GM19099 (cell line): Measurements from ENCODE around the gene SPATA2.

Experiments
- POLR2A ChIP-seq: IDR thresholded peaks from 3 replicates; pipeline ENCODE4 v1.6.1; 2011; ENCODE audit warnings: low read depth; ENCODE audit not compliant: insufficient read length; ENCODE audit errors: extremely low read depth

Gene SPATA2

GRCh38 chr20:49883246-49883802 lies 32.0 kb downstream of the SPATA2 start:
- TF ChIP-seq POLR2A: no peak

- no peak for TF ChIP-seq POLR2A
Observed at GRCh38 chr20:49882171-49882970, 33.0 kb downstream of the SPATA2 start.

- TF ChIP-seq POLR2A: no peak
Observed at GRCh38 chr20:49880724-49881445, 34.4 kb downstream of the SPATA2 start.

GRCh38 chr20:49880177-49880576 lies 35.2 kb downstream of the SPATA2 start:
- TF ChIP-seq POLR2A: no peak

DNA sequence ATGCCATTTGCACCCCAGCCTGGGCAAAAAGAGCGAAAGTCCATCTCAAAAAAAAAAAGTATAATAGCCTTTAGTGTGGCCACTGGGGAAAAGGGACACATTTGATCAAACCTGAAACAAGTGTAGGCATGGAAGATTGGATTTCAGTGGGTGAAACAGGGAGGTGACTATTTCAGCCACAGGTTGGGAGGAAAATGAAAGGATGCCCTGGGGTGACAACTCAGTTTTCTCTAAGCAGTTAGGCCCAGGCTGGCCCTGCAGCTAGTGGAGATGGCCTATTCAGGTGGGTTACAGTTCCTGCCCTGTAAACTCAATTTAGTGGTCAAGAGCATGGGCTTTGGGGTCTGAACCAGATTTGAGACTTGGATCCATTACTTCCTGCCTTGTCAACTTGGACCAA lies 36.4 kb downstream of the SPATA2 start:
- no peak for TF ChIP-seq POLR2A

DNA sequence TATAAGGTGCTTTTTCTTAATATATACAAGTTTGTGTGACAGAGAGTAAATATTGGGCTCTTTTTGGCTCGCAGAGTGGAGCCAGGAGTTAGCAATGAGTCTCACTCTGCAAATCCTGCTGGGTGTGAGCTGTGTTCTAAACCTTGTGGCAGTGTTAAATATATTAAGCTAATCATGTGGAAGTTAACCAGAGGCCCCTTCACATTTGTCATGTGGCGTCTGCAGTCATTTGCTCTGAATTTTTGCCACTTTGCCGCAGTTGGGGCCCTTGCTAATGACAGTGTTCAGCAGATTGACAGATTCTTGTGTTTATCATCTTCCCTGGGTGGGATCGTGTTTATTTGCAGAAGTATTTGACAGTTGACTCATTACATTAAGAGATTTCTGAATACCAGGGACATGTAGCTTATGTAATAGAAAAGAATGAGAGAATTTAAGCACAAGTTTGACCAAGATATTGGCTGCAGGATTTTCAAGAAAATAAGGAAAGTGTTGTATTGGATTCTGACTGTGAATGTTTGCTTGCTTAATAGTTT lies 37.9 kb downstream of the SPATA2 start:
- TF ChIP-seq POLR2A: no peak

DNA sequence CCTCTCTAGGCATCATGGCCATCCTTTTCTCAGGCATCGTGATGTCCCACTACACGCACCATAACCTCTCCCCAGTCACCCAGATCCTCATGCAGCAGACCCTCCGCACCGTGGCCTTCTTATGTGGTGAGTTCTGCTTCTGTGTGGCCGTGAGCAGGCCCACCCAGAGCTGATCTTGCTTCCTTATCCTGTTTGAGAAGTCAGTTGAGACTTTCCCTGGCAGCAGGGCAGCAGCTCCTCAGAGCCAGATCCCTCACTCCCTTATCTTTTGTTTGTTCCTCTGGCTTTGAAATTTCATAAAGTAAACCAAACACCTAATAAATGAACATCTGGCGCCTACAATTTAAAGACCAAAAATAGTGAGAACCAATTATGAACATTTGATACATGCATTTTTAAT lies 40.6 kb downstream of the SPATA2 start:
- TF ChIP-seq POLR2A: no peak

GRCh38 chr20:49872056-49872455 lies 43.3 kb downstream of the SPATA2 start:
- no peak for TF ChIP-seq POLR2A

- no peak for TF ChIP-seq POLR2A
Observed at GRCh38 chr20:49871391-49871948, 43.9 kb downstream of the SPATA2 start.

GRCh38 chr20:49870261-49870660 lies 45.1 kb downstream of the SPATA2 start:
- no peak for TF ChIP-seq POLR2A

GRCh38 chr20:49868964-49869363 lies 46.4 kb downstream of the SPATA2 start:
- no peak for TF ChIP-seq POLR2A

DNA sequence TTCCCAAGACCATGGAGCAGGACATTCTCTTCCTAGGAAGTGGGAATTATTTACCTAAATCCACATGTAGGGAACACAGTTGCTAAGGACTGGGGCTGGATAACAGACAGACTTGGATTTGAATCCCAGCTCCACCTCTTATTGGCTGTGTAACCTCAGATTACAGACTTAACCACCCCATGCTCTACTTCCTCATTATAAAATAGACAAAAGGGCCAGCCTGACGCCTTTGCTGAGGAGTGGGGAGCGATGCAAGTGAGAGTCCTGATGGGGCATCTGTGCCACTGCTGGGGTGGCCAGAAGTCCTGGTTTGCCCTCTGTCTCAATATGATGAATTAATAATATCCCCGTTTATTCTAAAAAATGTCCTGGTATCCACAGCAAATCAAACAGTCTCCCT lies 46.8 kb downstream of the SPATA2 start:
- no peak for TF ChIP-seq POLR2A

DNA sequence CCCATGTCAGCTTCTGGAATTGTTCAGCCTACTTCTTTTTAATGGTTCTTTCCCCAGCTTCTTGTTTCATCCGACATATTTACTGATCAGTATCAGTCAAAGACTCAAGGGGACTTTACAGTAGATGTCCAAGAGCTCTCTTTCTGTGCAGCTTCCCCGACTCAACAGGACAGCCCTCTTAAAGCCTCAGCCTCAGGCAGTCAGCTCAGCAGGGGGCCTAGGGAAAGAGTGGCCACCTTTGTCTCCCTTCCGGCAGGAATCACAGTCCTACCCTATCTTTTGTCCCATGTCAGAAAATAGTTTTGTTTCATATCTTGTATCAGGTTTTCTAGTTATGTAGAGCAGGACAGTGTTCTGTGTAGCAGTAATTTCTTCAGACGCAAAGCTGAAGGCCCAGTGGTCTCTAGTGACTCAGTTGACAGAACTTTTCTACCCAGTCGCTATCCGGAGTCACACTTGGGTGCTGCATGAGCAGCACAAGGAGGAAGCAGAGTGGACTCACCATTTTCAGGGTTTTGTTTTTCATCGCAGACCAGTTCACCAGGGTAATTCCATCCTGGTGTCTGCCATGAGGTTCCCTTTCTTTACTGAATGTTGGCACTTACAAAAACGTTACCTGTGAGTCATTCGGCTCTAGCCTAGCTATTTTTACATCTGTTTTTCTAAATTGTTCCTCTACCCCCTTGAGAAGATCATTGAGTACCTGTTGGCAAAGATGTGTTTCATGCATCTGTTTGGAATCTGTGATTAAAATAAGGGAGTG lies 47.7 kb downstream of the SPATA2 start:
- no peak for TF ChIP-seq POLR2A

DNA sequence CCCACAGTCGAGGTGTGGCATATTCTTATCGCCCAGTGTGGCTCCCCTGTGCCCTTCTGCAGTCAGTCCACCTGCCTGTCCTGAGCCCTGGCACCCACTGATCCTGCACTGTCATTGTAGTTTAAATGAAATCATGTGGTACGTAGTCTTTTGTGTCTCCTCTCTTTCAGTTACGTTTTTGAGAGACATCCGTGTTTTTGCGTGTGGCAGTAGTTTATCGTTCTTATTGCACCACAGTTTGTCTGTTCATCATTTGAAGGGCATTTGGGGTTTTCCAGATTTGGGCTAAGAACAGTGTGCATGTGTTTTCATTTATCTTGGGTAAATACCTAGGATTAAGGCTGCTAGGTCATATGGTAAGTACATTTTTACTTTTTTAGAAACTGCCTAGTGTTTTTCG lies 49.3 kb downstream of the SPATA2 start:
- no peak for TF ChIP-seq POLR2A

GRCh38 chr20:49865559-49865958 lies 49.8 kb downstream of the SPATA2 start:
- no peak for TF ChIP-seq POLR2A
